Neutrophil (primary cell): ENCODE data around the gene ZNF648.

Source experiments
- H3K27ac ChIP-seq: fragments of 200-600 bp; sonication (generic); 2 replicates; pipeline ENCODE4 v1.5.1; 2016; ENCODE audit warnings: mild to moderate bottlenecking, moderate library complexity
- H3K27me3 ChIP-seq: fragments of 200-600 bp; sonication (generic); 2 replicates; pipeline ENCODE4 v1.6.0; 2016; ENCODE audit warnings: mild to moderate bottlenecking
- H3K36me3 ChIP-seq: fragments of 200-600 bp; sonication (generic); 2 replicates; pipeline ENCODE4 v1.5.1; 2017
- H3K4me1 ChIP-seq, 2 experiments: fragments of 200-600 bp in 1 of 2; sonication (generic) in 1 of 2; 1 replicate in 1 of 2; 2 replicates in 1 of 2; pipeline versions ENCODE4 v1.5.1 to v1.6.1; 2013 to 2016; ENCODE audit warnings: low read depth in 1 of 2, low read length in 1 of 2, mild to moderate bottlenecking in 1 of 2, moderate library complexity in 1 of 2; ENCODE audit not compliant: control insufficient read depth in 1 of 2, insufficient read depth in 1 of 2
- H3K4me3 ChIP-seq, 2 experiments: fragments of 200-600 bp in 1 of 2; sonication (generic) in 1 of 2; 1 replicate in 1 of 2; 2 replicates in 1 of 2; pipeline ENCODE4 v1.5.1; 2013 to 2016; ENCODE audit warnings: low read depth in 1 of 2, low read length in 1 of 2, mild to moderate bottlenecking in 1 of 2, moderate library complexity in 1 of 2
- H3K9me3 ChIP-seq: fragments of 200-600 bp; sonication (generic); 2 replicates; pipeline ENCODE4 v1.5.1; 2016
- CTCF ChIP-seq: fragments of 200-600 bp; sonication (generic); IDR thresholded peaks from 2 replicates; pipeline ENCODE4 v1.5.1; 2016; ENCODE audit warnings: antibody characterized with exemption

ZNF648 gene

GRCh38 chr1:182060877-182061276 lies 635 bp downstream of the ZNF648 start:
- TF ChIP-seq CTCF: no peak

GRCh38 chr1:182059936-182060335 lies 1.6 kb downstream of the ZNF648 start:
- H3K9me3 ChIP-seq: no peaks in the 10 kb centered on the region
- H3K36me3 ChIP-seq: no peaks in the 10 kb centered on the region
- H3K27ac ChIP-seq: no peak overlapping the region
- peaks cover 90% of the 10 kb centered on the region for H3K27me3 ChIP-seq
- no peak overlapping the region for H3K4me3 ChIP-seq
- no peak for TF ChIP-seq CTCF
- H3K4me1 ChIP-seq: no peaks in the 10 kb centered on the region

More at GRCh38 chr1:182060877-182061276, 635 bp downstream of the ZNF648 start:
- H3K4me3 ChIP-seq: no peak overlapping the region
- no peaks in the 10 kb centered on the region for H3K9me3 ChIP-seq
- no peak overlapping the region for H3K27ac ChIP-seq
- H3K36me3 ChIP-seq: no peaks in the 10 kb centered on the region
- H3K4me1 ChIP-seq: no peaks in the 10 kb centered on the region
- H3K27me3 ChIP-seq: peaks cover 85% of the 10 kb centered on the region

- no peak for TF ChIP-seq CTCF
- Histone ChIP-seq H3K4me1 (no peaks in the 10 kb centered on the region), H3K36me3 (no peaks in the 10 kb centered on the region), H3K27ac (no peak overlapping the region), H3K9me3 (no peaks in the 10 kb centered on the region), H3K4me3 (no peak overlapping the region), H3K27me3 (peaks cover 78% of the 10 kb centered on the region)
Measured at GRCh38 chr1:182056601-182057366, 4.7 kb downstream of the ZNF648 start.

GRCh38 chr1:182054698-182055326 lies 6.7 kb downstream of the ZNF648 start:
- H3K36me3 ChIP-seq: no peaks in the 10 kb centered on the region
- H3K4me1 ChIP-seq: no peaks in the 10 kb centered on the region
- no peak overlapping the region for H3K4me3 ChIP-seq
- H3K9me3 ChIP-seq: no peaks in the 10 kb centered on the region
- no peak overlapping the region for H3K27ac ChIP-seq
- no peak for TF ChIP-seq CTCF
- peaks cover 58% of the 10 kb centered on the region for H3K27me3 ChIP-seq

- H3K4me1 ChIP-seq: no peaks in the 10 kb centered on the region
- H3K36me3 ChIP-seq: no peaks in the 10 kb centered on the region
- H3K27ac ChIP-seq: no peak overlapping the region
- TF ChIP-seq CTCF: no peak
- no peak overlapping the region for H3K4me3 ChIP-seq
- no peaks in the 10 kb centered on the region for H3K9me3 ChIP-seq
- H3K27me3 ChIP-seq: peaks cover 35% of the 10 kb centered on the region
Measured at GRCh38 chr1:182052355-182052754, 9.2 kb downstream of the ZNF648 start.
